RPMI7951 (cell line): ENCODE data around the gene TMEM114. TPM values are rescaled to one million over a fixed set of nuclear protein-coding genes. Genes with fewer than 3 reads are reported as not detected.

Experiments
- DNase-seq: peaks from one replicate; pipeline ENCODE4 v3.0.0-alpha.2; 2012; ENCODE audit warnings: low read depth
- total RNA-seq: library from RNA; depleted of rRNA; stranded (reverse); fragments of >200 nt; shearing (Covaris generic); gene quantifications from 2 replicates; pipeline ENCODE4 v1.2.3, GENCODE V29; 2014; rRNA removed

The TMEM114 gene
- not detected in 2 replicates for total RNA-seq

- no peak for DNase-seq
These were observed at the start of gene TMEM114 for GRCh38 chr16:8589900-8590688. TSS of gene TMEM114 (minus strand) at chr16:8590511. CDS start at chr16:8589838, 673 bp downstream.

GRCh38 chr16:8639694-8640093 is 49.4 kb upstream of the TMEM114 start:
- no peak for DNase-seq

- DNase-seq, result no peak
These were observed 44.9 kb upstream of the TMEM114 start for GRCh38 chr16:8634991-8635736.

GRCh38 chr16:8632675-8633182 is 42.4 kb upstream of the TMEM114 start:
- no peak for DNase-seq

GRCh38 chr16:8631818-8632465 is 41.6 kb upstream of the TMEM114 start:
- DNase-seq, result no peak

- DNase-seq, result no peak
These were observed 41.1 kb upstream of the TMEM114 start for GRCh38 chr16:8631373-8631772.

DNA sequence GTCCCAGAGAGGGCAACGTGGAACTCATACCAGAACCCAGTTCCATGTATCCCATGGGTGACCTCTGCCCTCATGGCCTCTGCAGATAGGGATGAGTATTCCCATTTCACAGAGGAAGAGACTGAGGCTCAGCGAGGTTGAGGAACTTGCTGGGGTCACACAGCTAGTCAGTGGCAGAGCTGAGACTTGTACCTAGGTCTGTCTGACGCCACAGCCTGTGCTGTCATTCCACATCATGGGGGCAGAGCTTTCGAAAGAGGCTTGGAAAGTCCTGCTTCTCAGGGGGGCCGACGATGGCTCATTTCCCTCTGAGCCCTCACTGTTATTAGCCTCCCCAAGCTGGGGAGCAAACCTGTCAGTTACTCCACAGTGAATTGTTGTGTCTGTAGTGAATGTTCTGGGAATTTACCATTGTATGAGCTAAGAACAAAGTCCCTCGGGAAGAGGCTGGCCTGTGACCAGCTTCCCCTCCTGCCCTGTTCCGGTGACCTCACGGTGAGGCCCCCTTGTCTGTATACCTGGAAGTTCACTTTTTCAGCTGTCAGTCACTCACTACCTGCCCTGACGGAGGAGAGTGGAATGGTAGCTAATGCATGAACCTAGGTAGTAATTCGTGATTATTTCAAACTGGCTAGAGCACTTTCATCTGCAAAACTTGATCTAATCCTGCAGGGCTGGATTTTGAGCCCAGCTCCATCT is 40.1 kb upstream of the TMEM114 start:
- DNase-seq, result no peak

- DNase-seq, result no peak
These were observed 38.8 kb upstream of the TMEM114 start for GRCh38 chr16:8628981-8629725.

DNA sequence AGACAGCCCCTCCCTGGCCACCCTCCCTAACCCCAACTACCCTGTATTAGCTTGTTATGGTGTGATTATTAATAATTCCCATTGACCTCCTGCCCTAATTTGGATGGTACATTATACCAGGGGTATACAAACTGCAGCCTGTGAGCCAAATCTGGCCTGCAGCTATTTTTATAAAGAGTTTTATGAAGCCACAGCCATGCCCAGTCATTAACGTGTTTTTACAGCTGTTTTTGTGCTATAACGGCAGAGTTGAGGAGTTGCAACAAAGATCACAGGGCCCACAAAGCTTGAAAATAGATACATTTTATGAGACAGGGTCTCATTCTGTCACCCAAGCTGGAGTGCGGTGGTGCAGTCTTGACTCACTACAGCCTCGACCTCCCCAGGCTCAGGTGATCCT is 37.1 kb upstream of the TMEM114 start:
- DNase-seq, result no peak

DNA sequence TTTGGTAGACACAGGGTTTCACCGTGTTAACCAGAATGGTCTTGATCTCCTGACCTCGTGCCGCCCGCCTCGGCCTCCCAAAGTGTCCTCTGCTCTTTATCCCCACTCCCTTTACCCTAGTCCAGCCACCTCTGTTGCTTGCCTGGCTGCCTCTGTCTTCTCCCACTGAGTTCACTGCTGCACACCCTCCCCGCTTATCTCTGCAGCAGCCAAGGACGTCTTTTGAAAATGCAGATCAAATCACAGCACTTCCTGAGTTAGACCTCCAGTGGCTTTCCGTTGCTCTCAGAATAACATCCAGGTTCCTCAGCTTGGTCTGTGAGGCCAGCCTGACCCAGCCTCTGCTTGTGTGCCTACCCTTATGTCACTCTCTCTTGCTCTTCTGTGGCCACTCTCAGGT is 36.6 kb upstream of the TMEM114 start:
- DNase-seq, result no peak

GRCh38 chr16:8625491-8626087 is 35.3 kb upstream of the TMEM114 start:
- DNase-seq, result no peak

- peak; percentile 11 for DNase-seq
These were observed 33.3 kb upstream of the TMEM114 start for GRCh38 chr16:8623634-8624033.

DNA sequence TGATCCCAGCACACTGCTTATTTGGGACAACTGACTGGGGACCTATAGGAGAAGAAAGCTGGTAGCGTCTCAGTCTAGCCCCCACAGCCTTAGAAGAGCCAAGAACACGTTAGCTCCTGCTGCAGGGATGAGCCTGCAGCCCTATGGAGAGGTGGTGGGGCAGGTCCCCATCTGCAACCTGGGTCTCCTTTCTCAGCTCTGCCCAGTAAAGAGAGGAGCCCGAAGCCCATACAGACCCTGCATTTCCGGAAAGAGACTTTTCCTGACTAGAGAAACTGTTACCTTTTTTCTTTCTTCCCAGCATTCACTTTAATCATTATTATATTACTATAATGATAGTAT is 32.0 kb upstream of the TMEM114 start:
- DNase-seq, result no peak

GRCh38 chr16:8621572-8622314 is 31.4 kb upstream of the TMEM114 start, which contains the start of gene METTL22:
TSS of gene METTL22 (plus strand) at chr16:8621698. CDS start at chr16:8625666, 3,968 bp downstream.
- DNase-seq, result peak; percentile 74

GRCh38 chr16:8621222-8621571 is 30.9 kb upstream of the TMEM114 start:
- no peak for DNase-seq

- DNase-seq, result no peak
These were observed 30.2 kb upstream of the TMEM114 start for GRCh38 chr16:8620535-8620934.

GRCh38 chr16:8619671-8620370 is 29.5 kb upstream of the TMEM114 start:
- no peak for DNase-seq

GRCh38 chr16:8614435-8615029 is 24.2 kb upstream of the TMEM114 start:
- no peak for DNase-seq
